Stomach (tissue), 9 donors: ENCODE data around the gene TRERF1. TPM values are rescaled to one million over a fixed set of nuclear protein-coding genes. Genes with fewer than 3 reads are reported as not detected.

Source experiments
- DNase-seq, 2 donors: peaks; one replicate each; pipeline versions ENCODE4 v3.0.0 to v3.0.0-alpha.2; 2013 to 2019
- H3K27ac ChIP-seq, 5 donors: fragments of 200-600 bp in 4 of 5; sonication (generic) in 4 of 5; one replicate each; pipeline ENCODE4 v1.5.1; 2013 to 2019; ENCODE audit warnings: mild to moderate bottlenecking in 1 of 5, moderate library complexity in 1 of 5
- H3K27me3 ChIP-seq, 3 donors: fragments of 200-600 bp; sonication (generic); one replicate each; pipeline ENCODE4 v1.5.1; 2017 to 2019; ENCODE audit warnings: mixed run types in 1 of 3
- H3K36me3 ChIP-seq, 4 donors: fragments of 200-600 bp; sonication (generic); 1 replicate in 3 of 4; 2 replicates in 1 of 4; pipeline ENCODE4 v1.5.1; 2016 to 2019
- H3K4me1 ChIP-seq, 4 donors: fragments of 200-600 bp; sonication (generic); one replicate each; pipeline ENCODE4 v1.5.1; 2016 to 2019
- H3K4me3 ChIP-seq, 4 donors: fragments of 200-600 bp; sonication (generic) in 3 of 4; one replicate each; pipeline ENCODE4 v1.5.1; 2016 to 2019; ENCODE audit warnings: mild to moderate bottlenecking in 1 of 4
- H3K9me3 ChIP-seq, 4 donors: fragments of 200-600 bp; sonication (generic); one replicate each; pipeline ENCODE4 v1.5.1; 2016 to 2019
- EP300 ChIP-seq: sonication (generic); formaldehyde crosslinking; IDR thresholded peaks from one replicate; pipeline ENCODE4 v1.6.1; 2017; ENCODE audit warnings: antibody characterized with exemption
- POLR2A ChIP-seq, 4 donors: fragments of 450-650 bp; IDR thresholded peaks; one replicate each; pipeline ENCODE4 v1.6.1; 2016; ENCODE audit warnings: antibody characterized with exemption in 4 of 4, control low read depth in 2 of 4, mild to moderate bottlenecking in 1 of 4, moderate library complexity in 1 of 4
- POLR2AphosphoS5 ChIP-seq, 3 donors: sonication (generic); formaldehyde crosslinking; IDR thresholded peaks; one replicate each; pipeline ENCODE4 v1.6.1; 2016; ENCODE audit warnings: antibody characterized with exemption in 3 of 3
- WGBS, 5 donors: extraction: QIAGEN DNeasy Blood & Tissue Kit in 3 of 5; methylation state at CpG; one replicate each; pipeline versions ENCODE4 v1.1.5 to v1.1.7; 2013 to 2018; 5-methylcytosine and 5-hydroxymethylcytosine counted together
- intact Hi-C: fragments of 100-400 bp; cut with DNase I; formaldehyde crosslinking; loops from one replicate; pipeline ENCODE4 v1.15.1; 2023; ENCODE audit warnings: low total_unique reads
- polyA plus RNA-seq, 3 donors: library from polyadenylated mRNA; stranded (reverse); fragments of 200-250 nt; gene quantifications; one replicate each; pipeline ENCODE4 v1.2.3, GENCODE V29; 2013
- total RNA-seq, 5 donors: library from RNA; depleted of rRNA; stranded (reverse); fragments of >200 nt; gene quantifications; one replicate each; pipeline versions ENCODE4 v1.1.0 to v1.2.3, GENCODE V29; 2014 to 2016
- TF ChIP-seq, protein P1 (sequence below), 7 experiments: fragments of 450-650 bp in 4 of 7; fragments of 200-600 bp in 3 of 7; sonication (generic) in 3 of 7; IDR thresholded peaks; one replicate each; pipeline ENCODE4 v1.5.1; 2016 to 2019; ENCODE audit warnings: antibody characterized with exemption in 7 of 7, control low read depth in 2 of 7, mild to moderate bottlenecking in 1 of 7
- donor health status: healthy with polysubstance abuse.
- donor health status: Bipolar disorder and iron deficiency.
- donor health status: healthy.

The TRERF1 gene
- total and polyA plus RNA-seq, 8 donors = 2.1 to 8.1 (median 4.9) TPM

GRCh38 chr6:42260972-42261371 is 190.8 kb downstream of the TRERF1 start:
- Histone ChIP-seq H3K36me3 (peaks cover 5 to 42% (median 39%) of the 10 kb centered on the region in 4 donors), H3K27me3 (no peaks in the 10 kb centered on the region), H3K27ac (peak overlapping the region in 3 of 5 donors; percentile 25 to 44 (median 44)), H3K9me3 (no peaks in the 10 kb centered on the region), H3K4me3 (no peak overlapping the region), H3K4me1 (peaks cover 6 to 26% (median 11%) of the 10 kb centered on the region in 4 donors)
- TF ChIP-seq, protein P1, sequence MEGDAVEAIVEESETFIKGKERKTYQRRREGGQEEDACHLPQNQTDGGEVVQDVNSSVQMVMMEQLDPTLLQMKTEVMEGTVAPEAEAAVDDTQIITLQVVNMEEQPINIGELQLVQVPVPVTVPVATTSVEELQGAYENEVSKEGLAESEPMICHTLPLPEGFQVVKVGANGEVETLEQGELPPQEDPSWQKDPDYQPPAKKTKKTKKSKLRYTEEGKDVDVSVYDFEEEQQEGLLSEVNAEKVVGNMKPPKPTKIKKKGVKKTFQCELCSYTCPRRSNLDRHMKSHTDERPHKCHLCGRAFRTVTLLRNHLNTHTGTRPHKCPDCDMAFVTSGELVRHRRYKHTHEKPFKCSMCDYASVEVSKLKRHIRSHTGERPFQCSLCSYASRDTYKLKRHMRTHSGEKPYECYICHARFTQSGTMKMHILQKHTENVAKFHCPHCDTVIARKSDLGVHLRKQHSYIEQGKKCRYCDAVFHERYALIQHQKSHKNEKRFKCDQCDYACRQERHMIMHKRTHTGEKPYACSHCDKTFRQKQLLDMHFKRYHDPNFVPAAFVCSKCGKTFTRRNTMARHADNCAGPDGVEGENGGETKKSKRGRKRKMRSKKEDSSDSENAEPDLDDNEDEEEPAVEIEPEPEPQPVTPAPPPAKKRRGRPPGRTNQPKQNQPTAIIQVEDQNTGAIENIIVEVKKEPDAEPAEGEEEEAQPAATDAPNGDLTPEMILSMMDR (IDR thresholded peaks at IDR 0.05) = peak in 4 of 7 experiments; percentile 23 to 66 (median 50)
- no peak for TF ChIP-seq EP300
- 47 to 72% (median 53%) methylated on average over 7 to 11 of the region's 11 CpGs for WGBS, 5 donors
- intact Hi-C loops = no loop called here
- peak in 1 of 2 donors; percentile 62 for DNase-seq

GRCh38 chr6:42260396-42260888 is 191.3 kb downstream of the TRERF1 start:
- no peak overlapping the region for H3K4me3 ChIP-seq
- no peaks in the 10 kb centered on the region for H3K9me3 ChIP-seq
- TF ChIP-seq, protein P1 (IDR thresholded peaks at IDR 0.05) = no peak
- TF ChIP-seq EP300 (no peak), POLR2A (IDR thresholded peaks at IDR 0.05) (no peak), POLR2AphosphoS5 (IDR thresholded peaks at IDR 0.05) (no peak)
- peak in 1 of 2 donors; percentile 34 for DNase-seq
- WGBS, 5 donors = 64 to 75% (median 70%) methylated on average over 6 to 7 of the region's 7 CpGs
- H3K27ac ChIP-seq = peak overlapping the region in 3 of 5 donors; percentile 13 to 44 (median 44)
- H3K36me3 ChIP-seq = peaks cover 5 to 48% (median 42%) of the 10 kb centered on the region in 4 donors
- H3K4me1 ChIP-seq = peaks cover 6 to 26% (median 11%) of the 10 kb centered on the region in 4 donors
- intact Hi-C loops = no loop called here
- no peaks in the 10 kb centered on the region for H3K27me3 ChIP-seq

- Histone ChIP-seq H3K27ac (peak overlapping the region in 4 of 5 donors; percentile 13 to 44 (median 40)), H3K4me3 (no peak overlapping the region), H3K4me1 (peaks cover 6 to 26% (median 11%) of the 10 kb centered on the region in 4 donors), H3K9me3 (no peaks in the 10 kb centered on the region), H3K27me3 (no peaks in the 10 kb centered on the region), H3K36me3 (peaks cover 5 to 53% (median 47%) of the 10 kb centered on the region in 4 donors)
- WGBS, 5 donors = 72 to 81% (median 79%) methylated on average over 10 of the region's 10 CpGs
- TF ChIP-seq, protein P1 (IDR thresholded peaks at IDR 0.05) = no peak
- TF ChIP-seq POLR2AphosphoS5 (IDR thresholded peaks at IDR 0.05) (no peak), EP300 (no peak), POLR2A (IDR thresholded peaks at IDR 0.05) (no peak)
- intact Hi-C loops = loop anchor here (10.0 kb wide), 1 partner anchor 275 kb away; no protein-coding TSS in a partner anchor
- peak in 1 of 2 donors; percentile 45 for DNase-seq
Observed at GRCh38 chr6:42259841-42260395, 191.8 kb downstream of the TRERF1 start.

- H3K36me3 ChIP-seq = peaks cover 11 to 59% (median 53%) of the 10 kb centered on the region in 4 donors
- 93 to 98% (median 95%) methylated on average over 30 to 31 of the region's 31 CpGs for WGBS, 5 donors
- no peak for DNase-seq
- no peaks in the 10 kb centered on the region for H3K9me3 ChIP-seq
- no peak overlapping the region for H3K4me3 ChIP-seq
- intact Hi-C loops = loop anchor here (10.0 kb wide), 1 partner anchor 276 kb away; no protein-coding TSS in a partner anchor
- H3K27ac ChIP-seq = peak overlapping the region in 1 of 5 donors; percentile 13
- TF ChIP-seq, protein P1 (IDR thresholded peaks at IDR 0.05) = no peak
- no peak for TF ChIP-seq EP300
- no peak for TF ChIP-seq POLR2AphosphoS5 (IDR thresholded peaks at IDR 0.05)
- no peak for TF ChIP-seq POLR2A (IDR thresholded peaks at IDR 0.05)
- H3K27me3 ChIP-seq = no peaks in the 10 kb centered on the region
- H3K4me1 ChIP-seq = peaks cover 6 to 24% (median 9%) of the 10 kb centered on the region in 4 donors
Observed at GRCh38 chr6:42259286-42259685, 192.4 kb downstream of the TRERF1 start.
